ENCODE data around the gene ALMS1.
"Not testable (repeated sequence)": the region's sequence is repeated elsewhere in the genome, so short reads cannot be mapped to it uniquely, and the experiment has no call there.

Gene ALMS1

DNA sequence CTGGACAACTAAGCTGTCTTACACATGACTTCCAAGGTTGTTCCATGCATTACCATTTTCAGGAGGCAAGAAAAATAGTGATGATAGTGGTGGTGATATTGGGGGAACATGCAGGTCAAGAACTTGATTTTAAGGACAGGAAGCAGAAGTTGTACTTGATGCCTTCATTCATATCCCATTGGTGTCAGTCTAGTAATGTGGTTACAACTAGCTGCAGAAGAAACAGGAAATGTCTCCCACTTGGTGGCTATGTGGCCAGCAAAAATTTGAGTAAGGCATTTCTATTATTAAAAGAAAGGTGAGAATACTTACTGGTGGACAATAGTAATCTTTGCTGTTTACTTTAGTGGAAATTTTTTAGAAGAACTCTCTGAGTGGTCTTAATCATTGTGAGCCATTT, 103.4 kb downstream of the ALMS1 start:
- Histone ChIP-seq H3K18ac (ENCODE audit: low read length) (no peak overlapping the region), H3K4me3 (ENCODE audit: low read depth, low read length) (no peak overlapping the region), H4K91ac (ENCODE audit: low read depth, low read length) (no peak overlapping the region), H3K4me2 (ENCODE audit: low read length) (no peak overlapping the region), H3K79me1 (ENCODE audit: low read length) (no peaks in the 10 kb centered on the region), H3K4me1 (ENCODE audit: control insufficient read depth in 1 of 2, insufficient read depth in 2 of 2, low read length in 2 of 2) (no peaks in the 10 kb centered on the region), H3K9me3 (ENCODE audit: insufficient read depth, low read depth, low read length) (peaks cover 5% of the 10 kb centered on the region), H2BK5ac (ENCODE audit: low read depth, low read length, poor library complexity) (no peak overlapping the region), H3K36me3 (ENCODE audit: control insufficient read depth in 1 of 2, insufficient read depth in 2 of 2, low read length in 2 of 2) (peaks cover 0 to 1% of the 10 kb centered on the region in 2 experiments), H2AK5ac (ENCODE audit: low read length) (no peak overlapping the region), H3K27ac (ENCODE audit: low read depth, low read length) (no peak overlapping the region), H2AFZ (ENCODE audit: insufficient read depth, low read length, poor library complexity) (no peak overlapping the region), H3K4ac (ENCODE audit: low read depth, low read length) (no peak overlapping the region), H2BK120ac (ENCODE audit: insufficient read depth, low read length, poor library complexity) (no peak overlapping the region), H3K27me3 (ENCODE audit: insufficient read depth, low read length) (no peaks in the 10 kb centered on the region), H3K23ac (ENCODE audit: low read length) (no peak overlapping the region), H4K12ac (ENCODE audit: low read depth, low read length) (no peak overlapping the region), H3K79me2 (ENCODE audit: control insufficient read depth, insufficient read depth, low read length, poor library complexity) (no peaks in the 10 kb centered on the region), H2BK12ac (ENCODE audit: low read length) (no peak overlapping the region), H3K9ac (ENCODE audit: low read length) (no peak overlapping the region), H3K14ac (ENCODE audit: low read length) (no peak overlapping the region), H4K8ac (ENCODE audit: low read depth, low read length) (no peak overlapping the region)
- DNase-seq: no peak

DNA sequence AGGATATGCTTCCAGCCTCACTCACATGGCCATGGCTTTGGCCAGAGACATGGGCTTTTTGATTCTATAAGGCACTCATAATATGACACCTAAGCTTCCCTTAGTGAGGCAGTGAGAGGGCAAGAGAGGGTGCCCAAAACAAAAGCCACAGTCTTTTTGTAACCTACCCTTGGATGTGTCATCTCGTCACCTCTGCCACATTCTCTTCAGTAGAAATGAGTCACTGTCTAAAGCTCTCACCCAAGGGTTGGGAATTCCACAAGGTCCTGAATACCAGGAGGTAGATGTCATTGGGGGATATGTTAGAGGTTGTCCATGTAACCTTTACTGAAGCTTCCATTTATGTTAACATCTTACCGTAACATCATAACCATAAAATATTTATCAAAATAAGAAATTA, 108.4 kb downstream of the ALMS1 start:
- Histone ChIP-seq H3K9me3 (ENCODE audit: insufficient read depth, low read depth, low read length) (no peaks in the 10 kb centered on the region), H3K79me1 (ENCODE audit: low read length) (no peaks in the 10 kb centered on the region), H3K79me2 (ENCODE audit: control insufficient read depth, insufficient read depth, low read length, poor library complexity) (no peaks in the 10 kb centered on the region), H4K91ac (ENCODE audit: low read depth, low read length) (no peak overlapping the region), H3K36me3 (ENCODE audit: control insufficient read depth in 1 of 2, insufficient read depth in 2 of 2, low read length in 2 of 2) (peaks cover 0 to 1% of the 10 kb centered on the region in 2 experiments), H2BK120ac (ENCODE audit: insufficient read depth, low read length, poor library complexity) (no peak overlapping the region), H3K27me3 (ENCODE audit: insufficient read depth, low read length) (no peaks in the 10 kb centered on the region), H4K12ac (ENCODE audit: low read depth, low read length) (no peak overlapping the region), H2AK5ac (ENCODE audit: low read length) (no peak overlapping the region), H2BK5ac (ENCODE audit: low read depth, low read length, poor library complexity) (no peak overlapping the region), H3K14ac (ENCODE audit: low read length) (no peak overlapping the region), H4K8ac (ENCODE audit: low read depth, low read length) (no peak overlapping the region), H3K4me3 (ENCODE audit: low read depth, low read length) (no peak overlapping the region), H3K18ac (ENCODE audit: low read length) (no peak overlapping the region), H3K4me1 (ENCODE audit: control insufficient read depth in 1 of 2, insufficient read depth in 2 of 2, low read length in 2 of 2) (no peaks in the 10 kb centered on the region), H3K27ac (ENCODE audit: low read depth, low read length) (no peak overlapping the region), H3K4me2 (ENCODE audit: low read length) (no peak overlapping the region), H3K23ac (ENCODE audit: low read length) (no peak overlapping the region), H3K9ac (ENCODE audit: low read length) (no peak overlapping the region), H3K4ac (ENCODE audit: low read depth, low read length) (no peak overlapping the region), H2AFZ (ENCODE audit: insufficient read depth, low read length, poor library complexity) (no peak overlapping the region), H2BK12ac (ENCODE audit: low read length) (no peak overlapping the region)
- DNase-seq: peak; percentile 7 to 50
- whole genome bisulfite sequencing (ENCODE audit: extremely low coverage, insufficient coverage, insufficient read length): no CpG with 5 or more reads among the region's 2 CpGs

- H3K18ac ChIP-seq (ENCODE audit: low read length): no peak overlapping the region
- H3K4me3 ChIP-seq (ENCODE audit: low read depth, low read length): no peak overlapping the region
- H3K9me3 ChIP-seq (ENCODE audit: insufficient read depth, low read depth, low read length): no peaks in the 10 kb centered on the region
- no peak overlapping the region for H3K23ac ChIP-seq (ENCODE audit: low read length)
- no peak overlapping the region for H2AFZ ChIP-seq (ENCODE audit: insufficient read depth, low read length, poor library complexity)
- H3K27me3 ChIP-seq (ENCODE audit: insufficient read depth, low read length): no peaks in the 10 kb centered on the region
- H3K4me2 ChIP-seq (ENCODE audit: low read length): no peak overlapping the region
- no peak overlapping the region for H2BK12ac ChIP-seq (ENCODE audit: low read length)
- H3K79me2 ChIP-seq (ENCODE audit: control insufficient read depth, insufficient read depth, low read length, poor library complexity): no peaks in the 10 kb centered on the region
- no peak overlapping the region for H4K91ac ChIP-seq (ENCODE audit: low read depth, low read length)
- no peaks in the 10 kb centered on the region for H3K79me1 ChIP-seq (ENCODE audit: low read length)
- H3K4ac ChIP-seq (ENCODE audit: low read depth, low read length): no peak overlapping the region
- no peak overlapping the region for H2AK5ac ChIP-seq (ENCODE audit: low read length)
- no peaks in the 10 kb centered on the region for H3K4me1 ChIP-seq (ENCODE audit: control insufficient read depth in 1 of 2, insufficient read depth in 2 of 2, low read length in 2 of 2)
- H3K36me3 ChIP-seq (ENCODE audit: control insufficient read depth in 1 of 2, insufficient read depth in 2 of 2, low read length in 2 of 2): no peaks in the 10 kb centered on the region
- H3K14ac ChIP-seq (ENCODE audit: low read length): no peak overlapping the region
- no peak overlapping the region for H3K27ac ChIP-seq (ENCODE audit: low read depth, low read length)
- H3K9ac ChIP-seq (ENCODE audit: low read length): no peak overlapping the region
- H2BK120ac ChIP-seq (ENCODE audit: insufficient read depth, low read length, poor library complexity): no peak overlapping the region
- H4K12ac ChIP-seq (ENCODE audit: low read depth, low read length): no peak overlapping the region
- WGBS (ENCODE audit: extremely low coverage, insufficient coverage, insufficient read length): no CpG with 5 or more reads among the region's 2 CpGs
- H2BK5ac ChIP-seq (ENCODE audit: low read depth, low read length, poor library complexity): no peak overlapping the region
- H4K8ac ChIP-seq (ENCODE audit: low read depth, low read length): no peak overlapping the region
- no peak for DNase-seq
Measured at GRCh38 chr2:73503992-73504570, 118.4 kb downstream of the ALMS1 start.

- H2BK5ac ChIP-seq (ENCODE audit: low read depth, low read length, poor library complexity); H3K9me3 ChIP-seq (ENCODE audit: insufficient read depth, low read depth, low read length); H3K9ac ChIP-seq (ENCODE audit: low read length); H3K36me3 ChIP-seq (ENCODE audit: control insufficient read depth in 1 of 2, insufficient read depth in 2 of 2, low read length in 2 of 2); H3K27me3 ChIP-seq (ENCODE audit: insufficient read depth, low read length); H3K14ac ChIP-seq (ENCODE audit: low read length); H4K12ac ChIP-seq (ENCODE audit: low read depth, low read length); H3K4me1 ChIP-seq (ENCODE audit: control insufficient read depth in 1 of 2, insufficient read depth in 2 of 2, low read length in 2 of 2); H3K4ac ChIP-seq (ENCODE audit: low read depth, low read length); H4K91ac ChIP-seq (ENCODE audit: low read depth, low read length); H3K4me3 ChIP-seq (ENCODE audit: low read depth, low read length); H4K8ac ChIP-seq (ENCODE audit: low read depth, low read length); H3K23ac ChIP-seq (ENCODE audit: low read length); H3K4me2 ChIP-seq (ENCODE audit: low read length); H3K79me1 ChIP-seq (ENCODE audit: low read length); H2BK12ac ChIP-seq (ENCODE audit: low read length); H2BK120ac ChIP-seq (ENCODE audit: insufficient read depth, low read length, poor library complexity); H3K79me2 ChIP-seq (ENCODE audit: control insufficient read depth, insufficient read depth, low read length, poor library complexity); H2AK5ac ChIP-seq (ENCODE audit: low read length); H3K18ac ChIP-seq (ENCODE audit: low read length); H2AFZ ChIP-seq (ENCODE audit: insufficient read depth, low read length, poor library complexity); H3K27ac ChIP-seq (ENCODE audit: low read depth, low read length); DNase-seq: not testable (repeated sequence)
- WGBS (ENCODE audit: extremely low coverage, insufficient coverage, insufficient read length): no CpG with 5 or more reads among the region's 2 CpGs
Measured at GRCh38 chr2:73504850-73505249, 119.2 kb downstream of the ALMS1 start.

Measured in trophoblast cell (in vitro differentiated cells and primary cell).